NCI-H1105 (cell line): Measurements from ENCODE around the gene NSF.

Source experiments
- DNase-seq: peaks from one replicate; lab custom pipeline; 2025; lab: John Stamatoyannopoulos, UW

Gene NSF

DNA sequence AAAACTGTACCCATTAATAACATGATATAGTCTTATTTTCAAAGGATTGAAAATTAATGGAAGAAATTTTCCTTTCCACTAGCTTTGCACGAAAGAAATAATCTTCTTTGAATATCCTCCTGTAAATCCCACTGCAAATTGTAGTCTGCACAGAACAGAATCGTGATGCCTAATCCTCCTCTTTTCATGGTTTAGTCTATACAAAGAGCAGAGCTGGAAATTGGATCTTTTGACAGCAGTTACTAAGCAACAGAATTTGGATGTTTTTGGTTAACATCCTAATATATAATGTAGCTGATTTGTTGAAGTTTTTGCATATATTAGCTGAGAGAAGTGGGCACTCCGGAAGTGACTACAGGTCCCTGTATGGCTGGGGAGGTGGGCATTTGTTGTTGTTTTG is 129.4 kb downstream of the NSF start:
- DNase-seq: no peak

DNA sequence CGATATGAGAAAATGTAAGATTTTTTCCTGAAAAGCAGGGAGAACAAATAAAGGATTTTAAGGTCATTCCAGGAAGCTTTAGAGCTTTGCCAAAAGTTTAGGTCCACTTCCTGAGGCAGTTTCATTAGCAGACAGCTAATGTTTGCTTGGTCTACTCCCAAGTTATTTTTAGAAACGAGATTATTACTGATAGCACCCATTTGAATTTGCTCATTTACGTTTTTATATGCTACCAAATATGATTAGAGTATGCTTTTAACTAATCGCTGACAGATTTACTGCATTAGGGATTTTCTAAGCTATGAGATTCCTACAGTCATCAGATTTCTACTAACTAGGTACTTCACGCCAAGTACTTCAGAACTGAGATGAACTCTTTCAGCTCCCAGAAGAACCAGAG is 129.9 kb downstream of the NSF start:
- DNase-seq: no peak

DNA sequence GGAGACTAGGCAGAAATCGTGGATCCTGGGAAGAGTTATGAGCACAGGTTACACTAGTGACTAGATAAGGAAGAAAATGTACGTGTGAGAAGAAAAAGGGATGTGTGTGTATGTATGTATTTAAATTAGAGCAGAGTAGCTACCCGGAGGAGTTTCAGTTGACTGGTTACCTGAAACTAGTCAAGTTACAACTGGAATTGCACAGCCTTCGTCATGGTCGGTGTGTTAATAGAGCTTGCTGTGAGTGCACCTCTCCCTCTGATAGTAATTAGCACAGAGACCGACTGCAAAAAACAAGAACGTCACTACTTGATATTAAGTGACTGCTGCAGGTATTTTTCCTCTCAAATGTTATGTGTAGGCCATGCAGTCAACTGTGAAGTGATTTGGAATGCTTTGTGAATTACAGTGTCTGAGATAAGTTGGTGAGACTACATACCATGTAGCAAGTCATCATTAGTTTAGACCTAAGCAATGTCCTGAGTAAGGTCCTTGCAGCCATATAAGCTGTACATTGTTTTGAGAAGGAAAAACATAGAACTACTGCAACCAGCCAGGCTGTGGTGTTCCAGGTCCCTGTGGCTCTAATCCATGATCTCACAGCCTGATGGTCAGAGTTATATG is 132.3 kb downstream of the NSF start:
- DNase-seq: no peak

DNA sequence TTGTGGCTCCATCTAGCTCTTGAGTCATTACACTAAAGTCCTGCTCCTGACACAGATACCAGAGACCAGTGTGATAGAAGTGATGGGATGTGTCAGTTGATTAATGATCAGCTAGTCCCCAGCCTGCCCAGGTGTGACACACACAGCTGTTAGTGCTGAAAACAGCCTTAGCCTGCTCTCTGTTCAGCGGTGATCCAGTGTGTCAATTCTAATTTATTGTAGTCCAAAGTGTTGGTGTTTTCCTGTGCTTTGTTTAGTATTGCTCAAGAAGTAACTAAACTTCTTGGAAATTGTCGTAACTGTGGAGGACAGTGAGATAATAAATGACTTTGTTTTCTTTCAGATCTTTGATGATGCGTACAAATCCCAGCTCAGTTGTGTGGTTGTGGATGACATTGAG is 135.7 kb downstream of the NSF start:
- DNase-seq: no peak

DNA sequence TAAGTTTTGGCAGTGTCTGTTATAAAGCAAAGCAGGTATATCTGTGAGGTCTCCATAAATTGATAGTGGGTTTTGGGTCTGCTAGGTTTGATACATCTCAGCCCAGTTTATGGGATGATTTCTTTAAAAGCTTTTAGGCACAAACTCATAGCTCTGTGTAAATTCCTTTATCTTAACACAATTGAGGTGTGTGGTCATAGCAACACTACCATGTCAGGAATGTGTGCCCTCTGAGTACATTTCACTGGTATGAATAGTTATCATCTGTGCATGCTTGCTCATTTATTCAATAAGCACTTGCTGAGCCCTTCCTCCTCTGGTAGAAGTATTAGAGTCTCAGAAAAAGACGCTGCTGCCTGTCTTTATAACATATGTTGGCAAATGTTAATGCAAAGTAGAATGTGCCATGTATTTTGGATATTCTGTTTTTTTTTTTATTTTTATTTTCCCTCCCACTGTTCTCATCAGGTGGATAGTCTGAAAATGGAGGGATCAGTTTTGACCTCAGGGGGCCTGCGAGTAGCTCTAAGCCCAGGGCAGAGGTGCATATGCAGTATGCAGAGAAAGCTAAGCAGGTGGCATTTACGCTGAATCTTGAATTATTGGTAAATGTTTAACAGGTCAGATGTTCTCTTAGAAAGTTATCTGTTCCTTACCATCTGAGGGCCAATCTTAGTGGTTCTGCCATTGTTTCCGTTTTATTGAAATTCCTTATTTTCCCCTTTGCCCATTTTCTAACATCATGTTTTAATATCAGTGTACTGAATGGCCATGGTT is 137.3 kb downstream of the NSF start:
- no peak for DNase-seq

DNA sequence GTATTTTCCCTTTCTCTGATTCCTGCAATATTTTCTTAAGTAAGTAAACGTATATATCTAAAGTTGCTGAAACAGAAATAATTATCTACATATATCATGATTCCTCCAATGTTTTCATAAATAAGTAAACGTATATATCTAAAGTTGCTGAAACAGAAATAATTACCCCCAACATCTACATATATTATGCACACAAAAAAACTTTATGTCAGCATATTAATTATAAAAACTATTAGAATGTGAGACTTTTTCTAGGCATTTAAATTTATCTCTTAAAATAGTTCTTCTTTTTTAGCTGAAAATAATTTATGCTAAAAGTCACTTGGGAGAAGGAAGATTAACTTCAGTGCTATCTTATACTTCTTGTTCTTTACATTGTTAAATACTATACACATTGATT is 139.6 kb downstream of the NSF start:
- no peak for DNase-seq

DNA sequence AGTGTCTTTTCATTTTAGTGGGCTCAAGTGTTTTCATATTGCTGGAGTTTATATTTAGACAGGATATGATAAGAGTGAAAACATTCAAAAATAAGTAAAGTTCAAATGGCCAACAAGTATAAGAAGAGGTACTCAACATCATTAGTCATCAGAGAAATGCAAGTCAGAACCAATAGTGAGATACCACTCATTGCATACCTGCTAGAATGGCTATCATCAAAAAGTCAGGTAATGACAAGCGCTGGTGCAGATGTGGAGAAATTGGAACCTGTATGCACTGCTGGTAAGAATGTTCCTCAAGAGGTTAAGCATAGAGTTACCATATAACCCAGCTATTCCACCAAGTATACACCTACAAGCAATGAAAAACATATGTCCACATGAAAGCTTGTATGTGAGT is 140.2 kb downstream of the NSF start:
- DNase-seq: no peak

DNA sequence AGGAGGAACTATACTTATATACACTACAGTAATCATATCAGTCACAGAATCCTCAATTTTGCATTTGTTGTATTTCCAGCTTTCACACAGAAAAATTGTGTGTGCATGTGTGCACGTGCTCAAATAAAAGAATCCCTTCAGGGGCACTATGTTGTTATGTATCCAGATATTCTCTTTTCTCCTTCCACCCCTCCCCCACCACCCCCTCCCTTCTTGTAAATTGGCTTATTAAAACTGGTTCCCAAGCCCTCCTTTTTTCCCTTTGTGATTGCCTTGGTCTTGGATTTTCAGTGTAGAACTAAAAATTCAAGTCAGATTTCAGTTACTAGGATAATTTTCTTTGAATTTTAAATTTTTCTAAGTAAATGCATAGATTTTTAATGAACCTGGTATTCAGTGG is 141.7 kb downstream of the NSF start:
- no peak for DNase-seq

DNA sequence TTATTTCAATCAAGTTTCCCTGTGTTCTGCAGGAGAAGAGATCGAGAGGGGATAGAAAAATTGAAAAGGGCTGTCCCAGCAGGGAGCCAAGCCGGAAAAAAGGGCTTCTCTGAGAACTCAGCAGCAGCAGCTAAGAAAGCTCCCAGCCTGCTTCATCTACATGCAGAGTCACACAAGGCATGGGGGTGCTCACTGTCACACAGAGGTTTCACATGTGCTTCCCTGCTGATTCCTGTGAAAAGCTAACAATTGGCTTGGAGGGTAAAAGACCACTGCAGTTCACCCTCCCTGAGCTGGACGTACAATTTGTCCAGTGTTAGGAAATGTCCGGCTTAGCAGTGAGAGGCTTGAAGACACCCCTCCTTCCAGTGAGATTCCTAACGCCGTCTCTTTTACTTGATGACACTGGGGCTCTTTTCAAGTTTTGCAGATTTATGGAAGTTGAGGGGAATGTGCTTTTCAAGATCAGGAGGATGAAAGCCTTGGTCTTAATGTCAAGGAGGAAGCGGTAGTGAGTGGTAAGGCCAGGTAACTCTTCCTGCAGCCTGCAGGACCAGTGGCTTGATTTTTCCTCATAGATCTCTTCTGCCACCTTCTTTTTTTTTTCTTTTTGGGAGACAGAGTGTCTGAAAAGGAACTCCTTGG is 142.4 kb downstream of the NSF start:
- no peak for DNase-seq

DNA sequence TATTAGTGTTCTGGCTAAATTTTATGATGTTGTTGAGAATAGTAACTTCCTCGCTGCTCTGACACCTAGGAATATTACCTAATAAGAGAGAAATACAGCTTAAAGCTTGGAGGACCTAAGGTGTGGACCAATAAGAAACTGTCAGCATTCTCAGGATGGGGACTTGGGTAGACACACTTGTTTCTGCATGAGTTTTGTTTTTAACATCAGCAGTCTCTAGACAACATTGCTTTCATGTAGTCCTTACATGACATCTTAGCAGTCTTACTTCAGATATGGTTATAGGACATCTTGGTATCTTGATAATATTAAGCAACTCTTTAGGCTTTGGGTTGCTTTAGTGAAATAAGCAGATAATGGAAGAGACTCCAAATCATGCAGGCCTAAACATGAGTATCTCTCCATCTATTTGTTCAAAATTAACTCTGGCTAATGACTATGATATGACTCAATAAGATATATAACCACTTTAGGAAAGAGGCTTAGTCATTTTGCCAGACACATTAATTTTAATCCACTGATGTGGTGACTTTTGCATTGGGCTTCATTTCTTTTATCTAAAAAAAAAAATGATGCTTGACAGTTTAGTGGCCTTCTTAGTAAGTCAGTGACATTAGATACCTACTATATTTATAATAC is 143.5 kb downstream of the NSF start:
- no peak for DNase-seq

DNA sequence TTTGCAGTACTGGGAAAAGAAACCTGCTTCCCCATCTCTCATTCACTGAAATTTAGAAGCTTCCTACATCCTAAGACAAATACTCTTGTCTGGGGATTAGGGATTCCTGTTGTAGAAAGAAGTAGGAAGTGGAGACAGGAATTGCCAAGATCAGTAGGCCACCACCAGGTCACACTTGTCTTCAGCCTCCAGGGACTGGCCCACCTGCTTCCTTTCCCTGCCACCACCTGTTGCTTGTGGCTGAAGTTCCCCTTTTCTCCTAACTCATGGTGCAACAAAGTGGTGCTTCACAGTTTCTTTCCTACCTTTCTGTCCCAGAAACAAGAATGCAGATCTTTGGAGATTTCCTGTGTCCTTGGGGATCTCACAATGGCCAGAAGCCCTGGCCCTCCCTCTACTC is 145.6 kb downstream of the NSF start:
- no peak for DNase-seq

DNA sequence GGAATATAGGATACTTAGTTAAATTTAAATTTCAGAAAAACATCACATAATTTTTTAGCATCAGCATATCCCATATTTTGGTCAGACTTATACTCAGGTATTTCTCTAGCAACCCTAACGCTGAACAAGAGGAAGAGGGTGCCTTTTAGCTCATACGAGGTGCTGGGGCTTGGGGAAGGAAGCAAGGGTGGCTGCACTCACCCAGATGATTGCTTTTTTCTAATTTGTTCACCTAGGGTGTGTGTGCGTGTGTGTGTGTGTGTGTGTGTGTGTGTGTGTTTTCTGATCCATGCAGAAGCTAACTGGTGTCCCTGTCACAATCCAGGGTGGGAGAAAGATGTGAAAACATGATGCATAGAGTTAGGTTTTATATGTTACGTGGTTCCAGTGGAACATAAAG is 146.9 kb downstream of the NSF start:
- DNase-seq: no peak

DNA sequence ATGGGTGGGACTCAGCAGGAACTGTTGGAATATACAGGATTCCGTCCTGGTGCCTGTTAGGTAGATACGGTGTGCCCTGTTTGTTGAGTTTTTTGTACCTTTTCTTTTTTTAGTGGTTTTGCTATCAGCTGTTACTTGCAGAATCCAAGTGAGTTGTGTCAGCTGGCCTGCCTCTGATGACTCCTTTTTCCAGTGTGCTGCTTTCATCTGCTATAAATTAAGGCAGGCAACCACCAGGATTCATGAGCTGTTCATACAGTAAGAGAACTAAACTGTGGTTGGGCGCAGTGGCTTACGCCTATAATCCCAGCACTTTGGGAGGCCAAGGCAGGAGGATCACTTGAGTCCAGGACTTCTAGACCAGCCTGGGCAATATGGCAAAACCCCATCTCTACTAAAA is 148.1 kb downstream of the NSF start:
- DNase-seq: no peak

DNA sequence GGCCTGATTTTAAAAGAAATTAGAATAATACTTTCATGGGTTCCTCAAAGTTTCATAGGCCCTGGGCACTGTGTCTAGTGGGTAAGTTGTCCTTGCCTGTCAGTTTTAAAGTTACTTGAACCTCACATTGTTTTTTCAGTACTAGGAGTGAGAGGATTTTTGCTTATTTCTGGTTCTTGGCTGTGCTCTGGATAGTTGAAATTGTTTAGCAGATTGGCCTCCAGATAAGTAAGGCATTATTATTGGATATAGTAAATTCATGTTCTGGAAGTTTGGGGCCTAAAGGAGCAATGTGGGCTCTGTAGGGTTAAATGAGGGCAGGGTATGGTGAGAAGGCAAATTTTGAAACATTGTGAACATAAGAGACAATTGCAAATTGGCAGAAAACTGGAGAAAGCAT is 149.5 kb downstream of the NSF start:
- no peak for DNase-seq

DNA sequence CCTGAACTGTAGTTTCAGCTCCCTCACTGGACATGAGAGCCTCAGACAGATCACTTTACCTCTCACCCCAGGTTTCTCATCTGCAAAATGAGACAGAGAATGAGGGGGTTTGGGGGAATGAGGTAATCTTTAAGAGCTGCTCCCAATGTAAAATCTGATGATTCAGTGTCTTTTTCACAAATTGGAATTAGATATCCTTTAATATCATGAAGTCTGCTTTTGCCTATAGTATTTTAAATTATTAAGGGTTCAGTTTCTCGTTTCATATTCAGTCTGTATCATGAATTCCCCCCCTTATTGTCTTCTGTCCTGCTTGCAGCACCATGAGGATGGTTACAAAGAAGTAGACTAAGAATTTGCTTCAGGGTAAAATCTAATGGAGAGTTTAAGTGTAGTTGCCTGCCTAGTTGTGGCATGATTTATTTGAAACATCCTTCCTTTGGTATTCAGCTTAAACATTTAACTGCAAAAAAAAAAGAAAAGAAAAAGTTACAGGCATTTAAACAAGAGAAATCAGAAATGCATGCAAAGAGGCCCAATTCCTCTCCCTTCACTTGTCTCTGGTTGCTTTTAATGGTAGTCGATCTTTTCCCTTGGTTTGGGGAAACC is 150.8 kb downstream of the NSF start:
- DNase-seq: no peak

DNA sequence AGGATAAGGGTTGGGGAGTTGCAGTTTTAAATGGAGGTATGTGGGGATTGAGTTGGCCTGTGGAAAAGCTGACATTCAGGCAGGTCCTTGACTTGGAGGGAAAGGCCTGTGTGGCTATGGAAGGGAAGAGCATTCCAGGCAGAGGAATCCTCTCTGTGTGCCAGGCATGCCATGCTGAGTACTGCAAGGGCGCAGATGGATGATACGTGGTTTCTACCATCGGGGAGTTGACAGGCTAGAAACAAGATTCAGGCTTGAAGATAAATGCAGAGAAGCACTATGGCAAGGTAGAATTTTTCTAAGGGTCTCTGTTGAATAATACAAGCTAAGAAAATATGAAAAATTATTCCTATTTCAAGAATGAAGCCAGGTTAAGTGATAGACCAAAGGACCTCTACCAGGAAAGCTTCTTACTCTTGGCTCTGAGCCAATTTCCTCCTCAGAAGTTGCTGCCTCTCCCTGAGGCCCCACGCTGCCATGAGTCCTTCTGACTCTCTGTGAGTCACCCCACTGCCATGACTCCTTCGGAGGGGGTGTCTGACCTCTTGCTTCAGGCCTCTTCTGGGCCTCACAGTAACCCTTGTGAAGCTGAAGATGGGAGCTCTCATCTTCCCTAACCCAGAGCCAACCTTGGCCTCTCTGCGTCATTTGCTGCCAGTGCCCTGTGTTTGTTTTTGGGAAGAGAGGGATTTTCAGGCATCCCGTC is 152.2 kb downstream of the NSF start:
- DNase-seq: no peak

DNA sequence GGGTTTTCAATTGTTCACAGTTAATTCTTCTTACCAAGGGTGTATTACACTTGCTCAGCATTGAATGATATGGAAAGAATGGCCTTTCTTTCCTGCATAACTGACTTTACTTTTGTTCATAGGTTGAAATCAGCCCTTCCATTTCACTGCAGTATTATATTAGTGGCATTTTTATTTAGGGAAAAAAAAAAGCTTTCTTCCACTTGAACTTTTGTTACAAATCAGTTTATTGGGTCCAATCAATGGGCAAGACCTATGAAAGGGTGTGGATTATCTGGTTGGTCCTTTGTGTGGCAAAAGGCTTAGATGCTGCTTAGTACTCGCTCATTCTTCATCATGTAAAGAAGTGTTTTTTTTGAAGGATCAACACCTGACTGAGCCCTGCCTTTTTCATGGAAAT is 154.0 kb downstream of the NSF start:
- no peak for DNase-seq

DNA sequence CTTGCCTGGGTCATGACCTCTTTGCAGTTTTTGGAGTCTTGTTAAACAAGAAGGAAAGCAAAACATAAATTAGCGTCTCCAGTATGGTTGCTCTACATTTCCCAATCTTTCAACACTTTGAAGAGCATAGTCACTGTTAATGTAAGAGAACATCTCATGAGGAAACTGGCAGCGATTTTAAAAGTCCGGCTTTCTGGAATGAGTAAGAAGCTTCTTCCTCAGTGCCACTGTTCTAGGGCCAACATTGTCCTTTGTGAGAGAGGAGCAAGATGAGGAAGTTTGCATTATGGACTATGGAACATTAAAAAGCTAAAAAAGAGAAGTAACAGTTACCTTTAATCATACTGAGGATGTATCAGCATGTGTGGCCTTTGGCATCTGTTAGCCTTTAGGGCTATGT is 154.9 kb downstream of the NSF start:
- DNase-seq: no peak

DNA sequence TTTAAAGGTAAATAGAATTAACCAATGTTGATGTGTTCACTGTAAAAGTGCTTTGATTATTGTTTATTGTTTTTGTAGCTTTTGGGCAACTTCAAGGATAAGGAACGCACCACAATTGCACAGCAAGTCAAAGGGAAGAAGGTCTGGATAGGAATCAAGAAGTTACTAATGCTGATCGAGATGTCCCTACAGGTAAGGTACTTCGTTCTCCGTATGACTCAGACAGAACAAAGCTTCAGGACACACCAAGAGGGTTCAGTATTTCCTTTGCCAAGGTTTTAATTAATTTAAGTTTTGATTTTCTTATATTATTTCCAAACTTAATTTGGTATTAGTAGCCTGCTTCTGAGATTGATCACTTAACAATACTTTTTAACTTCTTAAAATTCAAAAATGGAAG is 161.0 kb downstream of the NSF start:
- no peak for DNase-seq

DNA sequence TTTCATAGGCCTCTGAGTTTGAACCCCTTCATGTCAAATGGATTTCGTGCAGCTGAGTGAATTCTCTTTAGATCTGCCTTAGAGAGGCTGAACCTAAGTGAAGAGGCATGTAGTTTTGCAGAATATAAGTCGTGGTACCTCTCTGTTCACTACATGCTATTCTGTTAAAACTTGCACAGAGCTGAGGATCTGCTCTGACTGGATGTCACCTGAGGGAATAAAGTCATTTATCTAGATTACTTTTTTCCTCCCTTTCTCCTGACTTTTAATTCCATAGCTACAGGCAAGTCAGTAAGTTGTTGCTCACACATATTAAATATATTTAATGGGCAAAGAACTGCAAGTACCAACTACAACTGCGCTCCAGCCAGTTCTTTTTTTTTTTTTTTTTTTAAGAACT is 163.3 kb downstream of the NSF start:
- no peak for DNase-seq

DNA sequence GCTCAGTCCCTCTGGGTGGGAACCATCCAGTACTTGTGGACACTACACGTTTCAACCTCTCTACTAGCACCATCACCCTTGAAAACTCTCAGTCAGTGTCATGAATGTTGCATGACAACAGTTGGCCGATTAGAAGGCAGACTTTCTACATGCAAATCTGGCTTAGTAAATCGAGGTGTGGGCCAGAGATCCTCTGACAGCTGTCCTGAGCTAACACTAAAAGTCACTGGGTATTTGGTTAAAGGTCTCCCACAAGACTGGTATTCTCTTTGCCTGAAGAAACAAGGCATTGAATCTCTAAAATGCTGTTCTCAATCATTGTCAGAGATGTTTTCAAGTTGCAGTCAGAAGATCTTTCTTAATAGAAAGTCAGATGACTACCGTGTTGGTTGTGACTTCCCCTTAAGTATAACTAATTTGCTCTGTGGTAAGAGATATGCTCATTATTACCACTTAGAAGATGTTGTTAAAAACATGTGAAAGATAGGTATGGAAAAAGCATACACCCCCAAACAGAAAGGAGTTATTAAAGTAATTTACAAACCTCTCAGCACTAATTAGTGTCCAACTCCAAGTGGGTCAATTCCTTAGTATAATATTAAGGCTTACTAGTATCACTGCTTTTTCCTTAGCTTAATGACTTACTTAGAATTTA is 165.7 kb downstream of the NSF start:
- no peak for DNase-seq

DNA sequence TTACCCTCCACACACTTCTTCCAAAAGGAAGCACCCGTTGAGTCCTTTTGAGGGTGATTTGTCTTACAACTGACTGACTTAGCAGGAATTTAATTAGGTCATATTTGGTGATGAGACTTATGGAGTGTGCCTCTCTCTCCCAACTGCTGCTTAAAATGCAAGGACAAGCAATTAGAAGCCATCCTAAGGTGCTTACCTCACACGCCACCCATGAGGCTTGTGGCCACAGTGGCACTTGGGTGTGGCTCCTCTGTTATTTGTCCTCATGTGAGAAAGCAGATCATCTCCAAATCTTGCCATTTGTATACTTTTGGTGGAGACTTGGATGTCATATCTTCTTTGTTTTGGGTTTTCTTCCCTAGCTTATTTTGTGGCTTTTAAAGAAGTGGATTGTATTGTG is 166.4 kb downstream of the NSF start:
- DNase-seq: no peak
